Activated CD4-positive, alpha-beta T cell treated with anti-CD3 and anti-CD28 coated beads, Interleukin-2, amount 50 U/mL, for 24 hours (primary cell): ENCODE results near the gene ZNF526.
A peak's percentile ranks its signal among the peaks of the same experiment; 100 is the strongest.

ENCODE experiments used
- DNase-seq, 2 donors: peaks; one replicate each; pipeline ENCODE4 v3.0.0-alpha.2; 2020; ENCODE audit warnings: low read depth in 1 of 2, low spot score in 1 of 2

ZNF526 gene

GRCh38 chr19:42246143-42246921 is 26.2 kb downstream of the ZNF526 start:
- no peak for DNase-seq

- no peak for DNase-seq
Observed at GRCh38 chr19:42246922-42247639, 27.0 kb downstream of the ZNF526 start.

GRCh38 chr19:42247640-42248199 is 27.6 kb downstream of the ZNF526 start:
- no peak for DNase-seq

GRCh38 chr19:42248270-42249148 is 28.4 kb downstream of the ZNF526 start:
- DNase-seq: no peak

- no peak for DNase-seq
Observed at GRCh38 chr19:42249149-42249750, 29.1 kb downstream of the ZNF526 start.

- no peak for DNase-seq
Observed at GRCh38 chr19:42249769-42250168, 29.7 kb downstream of the ZNF526 start.

GRCh38 chr19:42250183-42250665 is 30.1 kb downstream of the ZNF526 start:
- no peak for DNase-seq

- DNase-seq: no peak
Observed at GRCh38 chr19:42250666-42251531, 30.8 kb downstream of the ZNF526 start.

- DNase-seq: no peak
Observed at GRCh38 chr19:42251572-42252358, 31.7 kb downstream of the ZNF526 start.

- no peak for DNase-seq
Observed at GRCh38 chr19:42252365-42253244, 32.5 kb downstream of the ZNF526 start.

- DNase-seq: no peak
Observed at GRCh38 chr19:42253245-42254088, 33.4 kb downstream of the ZNF526 start.

- DNase-seq: peak; percentile 52 to 71
Observed at GRCh38 chr19:42254089-42254849, 34.2 kb downstream of the ZNF526 start.

GRCh38 chr19:42254850-42255765 is 35.0 kb downstream of the ZNF526 start, which contains the start of gene ERF:
TSS of gene ERF (minus strand) at chr19:42255128. CDS start at chr19:42254999, 129 bp downstream.
- DNase-seq: peak; percentile 86 to 95

- DNase-seq: no peak
Observed at GRCh38 chr19:42255766-42256745, 35.9 kb downstream of the ZNF526 start.
